HEK293 (cell line): ENCODE measurements around the gene LHFPL6.
A peak's percentile ranks its signal among the peaks of the same experiment; 100 is the strongest.

Source experiments
- CTCF ChIA-PET: fragments of 350-600 bp; formaldehyde crosslinking; extraction: SDS; loops from one replicate; lab custom pipeline; 2021; ENCODE audit warnings: antibody characterized with exemption; lab: Yijun Ruan, JAX
- POLR2A ChIA-PET: fragments of 300-600 bp; formaldehyde crosslinking; extraction: SDS; loops from one replicate; lab custom pipeline; 2020; ENCODE audit warnings: antibody characterized with exemption, inconsistent platforms; lab: Yijun Ruan, JAX
- H3K27ac ChIP-seq: fragments of 200-500 bp; sonication (Bioruptor generic); 2 replicates; pipeline ENCODE4 v1.5.1; 2014; ENCODE audit warnings: low read depth, low read length, control low read depth, inconsistent platforms; ENCODE audit errors: extremely low read depth
- H3K36me3 ChIP-seq, 2 experiments: fragments of 200-500 bp in 1 of 2; sonication (Bioruptor generic) in 1 of 2; 1 replicate in 1 of 2; 2 replicates in 1 of 2; pipeline ENCODE4 v1.5.1; 2014 to 2017; ENCODE audit warnings: inconsistent platforms in 2 of 2, low read length in 2 of 2; ENCODE audit not compliant: control insufficient read depth in 2 of 2, insufficient read depth in 1 of 2
- H3K4me1 ChIP-seq: fragments of 200-500 bp; sonication (Bioruptor generic); 2 replicates; pipeline ENCODE4 v1.5.1; 2014; ENCODE audit warnings: mild to moderate bottlenecking, low read length, inconsistent platforms; ENCODE audit not compliant: control insufficient read depth, insufficient read depth
- H3K4me3 ChIP-seq: 2 replicates; pipeline ENCODE4 v1.5.1; 2011; ENCODE audit warnings: low read depth, mild to moderate bottlenecking, control low read depth, low read length, moderate library complexity
- H3K9me3 ChIP-seq: fragments of 200-500 bp; sonication (Bioruptor generic); 2 replicates; pipeline ENCODE4 v1.5.1; 2014; ENCODE audit warnings: low read depth, low read length, inconsistent platforms; ENCODE audit not compliant: control insufficient read depth, insufficient read depth
- KLF10 ChIP-seq: fragments of 450-650 bp; IDR thresholded peaks from 2 replicates; pipeline ENCODE4 v1.5.1; 2018; ENCODE audit warnings: missing biosample characterization, mild to moderate bottlenecking, missing genetic modification characterization
- MEIS1 ChIP-seq: sonication (generic); formaldehyde crosslinking; IDR thresholded peaks from 2 replicates; pipeline ENCODE4 v1.8.1; 2022; ENCODE audit warnings: missing genetic modification reagents, mild to moderate bottlenecking, borderline replicate concordance
- TRIM28 ChIP-seq: IDR thresholded peaks from 2 replicates; pipeline ENCODE4 v1.6.1; 2011; ENCODE audit warnings: low read length, control low read depth, borderline replicate concordance
- ZNF121 ChIP-seq: fragments of 450-650 bp; formaldehyde crosslinking; IDR thresholded peaks from 2 replicates; pipeline ENCODE4 v1.5.1; 2016; ENCODE audit warnings: missing biosample characterization, missing genetic modification characterization
- ZNF146 ChIP-seq: fragments of 450-650 bp; formaldehyde crosslinking; IDR thresholded peaks from 2 replicates; pipeline ENCODE4 v1.5.1; 2016; ENCODE audit warnings: missing biosample characterization, missing genetic modification characterization
- ZNF169 ChIP-seq: fragments of 450-650 bp; formaldehyde crosslinking; IDR thresholded peaks from 2 replicates; pipeline ENCODE4 v1.5.1; 2016; ENCODE audit warnings: missing biosample characterization, missing genetic modification characterization
- ZNF426 ChIP-seq: fragments of 450-650 bp; formaldehyde crosslinking; IDR thresholded peaks from 2 replicates; pipeline ENCODE4 v1.5.1; 2017; ENCODE audit warnings: missing biosample characterization, missing genetic modification characterization, mild to moderate bottlenecking, inconsistent platforms, moderate library complexity
- ZNF560 ChIP-seq: fragments of 450-650 bp; formaldehyde crosslinking; IDR thresholded peaks from 2 replicates; pipeline ENCODE4 v1.5.1; 2017; ENCODE audit warnings: missing biosample characterization, missing genetic modification characterization, borderline replicate concordance
- ZNF747 ChIP-seq: fragments of 450-650 bp; formaldehyde crosslinking; IDR thresholded peaks from 2 replicates; pipeline ENCODE4 v1.5.1; 2016; ENCODE audit warnings: missing biosample characterization, missing genetic modification characterization
- ZNF830 ChIP-seq: fragments of 450-650 bp; IDR thresholded peaks from 2 replicates; pipeline ENCODE4 v1.5.0; 2018; ENCODE audit warnings: missing biosample characterization, missing genetic modification characterization, low read depth, mild to moderate bottlenecking, moderate library complexity
- TF ChIP-seq, protein P1 (sequence below): fragments of 450-650 bp; formaldehyde crosslinking; IDR thresholded peaks from 2 replicates; pipeline ENCODE4 v1.5.1; 2016; ENCODE audit warnings: missing biosample characterization, missing genetic modification characterization, low read depth
- TF ChIP-seq, protein P2 (sequence below): fragments of 450-650 bp; formaldehyde crosslinking; IDR thresholded peaks from 2 replicates; pipeline ENCODE4 v1.5.1; 2017; ENCODE audit warnings: missing biosample characterization, missing genetic modification characterization

The LHFPL6 gene

DNA sequence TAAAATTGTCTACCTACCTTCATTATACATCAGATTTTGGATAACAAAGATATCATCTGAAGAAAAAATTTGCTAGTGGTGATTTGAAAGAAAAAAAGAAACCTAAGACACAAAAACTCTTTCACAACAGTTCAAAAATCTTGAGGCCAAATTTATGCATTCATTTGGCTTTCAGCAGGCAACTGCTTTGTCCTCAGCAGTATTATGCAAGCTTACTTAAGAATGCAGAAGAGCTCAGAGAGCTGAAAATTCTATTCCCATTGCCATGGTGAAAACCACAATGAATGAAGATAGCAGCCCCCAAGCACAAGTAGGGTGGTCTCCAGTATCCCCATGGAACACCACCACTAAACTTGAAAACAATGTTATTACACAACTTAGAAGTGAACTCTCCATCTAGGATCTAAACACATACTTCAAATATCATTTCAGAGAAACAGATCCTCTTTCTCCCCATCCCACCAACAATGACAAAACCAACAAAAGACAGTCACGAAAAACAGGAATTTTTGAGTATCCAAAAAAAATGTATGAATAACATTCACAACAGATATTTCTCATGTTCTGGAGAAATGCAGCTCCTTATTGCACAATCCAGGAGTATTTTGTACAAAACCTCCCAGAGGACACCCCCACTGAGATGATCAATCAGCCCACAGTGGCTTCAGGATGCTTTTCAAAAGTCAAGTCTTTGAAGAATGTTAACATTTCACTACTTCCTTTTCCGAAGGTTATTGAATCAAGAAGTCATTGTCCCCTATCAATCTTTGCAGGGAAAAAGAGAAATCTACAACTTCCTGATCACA lies 192.7 kb downstream of the LHFPL6 start:
- H3K36me3 ChIP-seq, result no peaks in the 10 kb centered on the region
- no peaks in the 10 kb centered on the region for H3K9me3 ChIP-seq
- POLR2A ChIA-PET, result no interaction called here
- CTCF ChIA-PET, result interaction anchor here (0.9 kb wide), 1 partner anchor 147 kb away, joined by 3 read pairs; no protein-coding TSS in a partner anchor
- no peak overlapping the region for H3K27ac ChIP-seq
- no peak overlapping the region for H3K4me3 ChIP-seq
- TF ChIP-seq, protein P1, sequence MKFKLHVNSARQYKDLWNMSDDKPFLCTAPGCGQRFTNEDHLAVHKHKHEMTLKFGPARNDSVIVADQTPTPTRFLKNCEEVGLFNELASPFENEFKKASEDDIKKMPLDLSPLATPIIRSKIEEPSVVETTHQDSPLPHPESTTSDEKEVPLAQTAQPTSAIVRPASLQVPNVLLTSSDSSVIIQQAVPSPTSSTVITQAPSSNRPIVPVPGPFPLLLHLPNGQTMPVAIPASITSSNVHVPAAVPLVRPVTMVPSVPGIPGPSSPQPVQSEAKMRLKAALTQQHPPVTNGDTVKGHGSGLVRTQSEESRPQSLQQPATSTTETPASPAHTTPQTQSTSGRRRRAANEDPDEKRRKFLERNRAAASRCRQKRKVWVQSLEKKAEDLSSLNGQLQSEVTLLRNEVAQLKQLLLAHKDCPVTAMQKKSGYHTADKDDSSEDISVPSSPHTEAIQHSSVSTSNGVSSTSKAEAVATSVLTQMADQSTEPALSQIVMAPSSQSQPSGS (tag by site-specific recombination), result no peak
- no peak for TF ChIP-seq TRIM28
- peaks cover 3% of the 10 kb centered on the region; the same call in 1 of the 2 replicates for H3K4me1 ChIP-seq

DNA sequence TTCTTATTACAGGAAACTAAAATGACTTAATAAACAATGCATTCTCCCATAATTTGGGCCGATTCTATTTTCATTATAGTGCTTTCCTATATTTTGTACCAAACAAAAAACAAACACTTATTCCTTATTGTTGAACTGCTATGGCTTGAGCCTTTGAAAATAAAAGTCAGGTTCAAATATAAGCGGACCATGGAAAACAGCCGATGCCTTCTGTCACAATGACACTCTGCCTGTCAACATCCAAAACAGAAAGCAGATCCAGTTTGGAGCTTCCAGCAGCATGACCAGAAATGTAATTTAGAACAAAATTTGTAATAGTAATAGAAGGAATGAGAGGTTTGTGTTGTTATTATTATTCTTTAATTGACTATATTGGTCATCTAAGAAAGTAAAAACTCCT lies 194.5 kb downstream of the LHFPL6 start:
- Histone ChIP-seq H3K36me3 (no peaks in the 10 kb centered on the region), H3K4me1 (peaks cover 6% of the 10 kb centered on the region; the same call in 1 of the 2 replicates), H3K27ac (no peak overlapping the region), H3K9me3 (no peaks in the 10 kb centered on the region), H3K4me3 (no peak overlapping the region)
- POLR2A ChIA-PET, result no interaction called here
- TF ChIP-seq ZNF121, result no peak
- TF ChIP-seq MEIS1 (CRISPR knock-in tag), result no peak
- TF ChIP-seq ZNF747 (tag by site-specific recombination), result no peak
- TF ChIP-seq ZNF830 (tag by site-specific recombination), result no peak
- no peak for TF ChIP-seq KLF10 (tag by site-specific recombination)
- CTCF ChIA-PET, result interaction anchor here (0.9 kb wide), 1 partner anchor 9 kb away, joined by 3 read pairs; no protein-coding TSS in a partner anchor

DNA sequence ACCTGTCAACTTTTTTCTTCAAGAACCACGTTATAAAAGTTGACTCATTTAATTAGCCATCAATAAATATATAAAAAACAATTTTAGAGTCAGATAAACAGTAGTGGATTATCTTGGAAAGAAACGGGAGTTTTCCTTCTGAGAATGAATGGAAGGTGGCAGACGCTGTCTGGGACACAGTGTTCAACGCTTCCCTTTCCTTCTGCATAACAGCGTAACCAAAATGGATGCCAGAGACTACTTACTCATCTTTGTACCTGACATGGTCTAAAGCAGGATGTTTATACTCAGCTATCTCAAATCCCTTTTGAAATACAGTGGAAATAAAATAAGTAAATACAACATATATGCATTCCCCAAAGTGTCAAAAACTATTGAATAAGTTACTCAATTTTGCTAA lies 195.2 kb downstream of the LHFPL6 start:
- TF ChIP-seq, protein P2, sequence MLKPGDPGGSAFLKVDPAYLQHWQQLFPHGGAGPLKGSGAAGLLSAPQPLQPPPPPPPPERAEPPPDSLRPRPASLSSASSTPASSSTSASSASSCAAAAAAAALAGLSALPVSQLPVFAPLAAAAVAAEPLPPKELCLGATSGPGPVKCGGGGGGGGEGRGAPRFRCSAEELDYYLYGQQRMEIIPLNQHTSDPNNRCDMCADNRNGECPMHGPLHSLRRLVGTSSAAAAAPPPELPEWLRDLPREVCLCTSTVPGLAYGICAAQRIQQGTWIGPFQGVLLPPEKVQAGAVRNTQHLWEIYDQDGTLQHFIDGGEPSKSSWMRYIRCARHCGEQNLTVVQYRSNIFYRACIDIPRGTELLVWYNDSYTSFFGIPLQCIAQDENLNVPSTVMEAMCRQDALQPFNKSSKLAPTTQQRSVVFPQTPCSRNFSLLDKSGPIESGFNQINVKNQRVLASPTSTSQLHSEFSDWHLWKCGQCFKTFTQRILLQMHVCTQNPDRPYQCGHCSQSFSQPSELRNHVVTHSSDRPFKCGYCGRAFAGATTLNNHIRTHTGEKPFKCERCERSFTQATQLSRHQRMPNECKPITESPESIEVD (tag by site-specific recombination), result peak; percentile 13; the same call in 1 of the 2 replicates
- TF ChIP-seq ZNF560 (tag by site-specific recombination), result no peak
- TF ChIP-seq, all 188 proteins: peak for 1
- H3K9me3 ChIP-seq, result no peaks in the 10 kb centered on the region
- ChIA-PET POLR2A (no interaction called here), CTCF (no interaction called here)
- H3K4me3 ChIP-seq, result no peak overlapping the region
- peaks cover 6% of the 10 kb centered on the region; the same call in 1 of the 2 replicates for H3K4me1 ChIP-seq
- no peaks in the 10 kb centered on the region for H3K36me3 ChIP-seq
- no peak overlapping the region for H3K27ac ChIP-seq

DNA sequence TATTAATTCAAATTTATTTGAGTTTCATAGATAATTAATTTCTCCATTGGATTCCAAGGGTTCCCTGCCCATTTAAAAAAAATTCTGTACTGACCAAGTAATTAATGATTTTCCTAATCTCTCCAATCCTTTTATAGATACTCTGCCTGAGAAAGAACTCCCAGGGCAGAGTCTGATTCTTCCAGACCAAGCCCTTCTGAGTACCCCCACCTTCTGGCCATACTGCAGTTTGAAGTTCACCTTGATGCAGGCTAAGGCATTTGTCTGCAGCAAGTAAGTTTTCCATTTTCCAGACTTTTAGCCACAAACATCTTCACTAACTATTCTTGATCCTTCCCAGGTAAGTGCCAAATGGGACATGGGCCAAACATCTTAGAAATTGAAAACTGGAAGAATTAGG lies 195.9 kb downstream of the LHFPL6 start:
- no peaks in the 10 kb centered on the region for H3K36me3 ChIP-seq
- TF ChIP-seq ZNF169 (tag by site-specific recombination) (no peak), ZNF426 (tag by site-specific recombination) (no peak), ZNF121 (no peak), ZNF146 (tag by site-specific recombination) (no peak)
- no peak overlapping the region for H3K4me3 ChIP-seq
- H3K4me1 ChIP-seq, result peaks cover 6% of the 10 kb centered on the region; the same call in 1 of the 2 replicates
- H3K27ac ChIP-seq, result no peak overlapping the region
- CTCF ChIA-PET, result no interaction called here
- no peaks in the 10 kb centered on the region for H3K9me3 ChIP-seq
- POLR2A ChIA-PET, result no interaction called here
